ES-I3 (cell line): ENCODE data around the gene DNAAF3.

Experiments used
- H3K36me3 ChIP-seq: 2 replicates; pipeline ENCODE4 v1.6.1; 2013; ENCODE audit warnings: mild to moderate bottlenecking, low read length, control low read depth, moderate library complexity; ENCODE audit not compliant: insufficient read depth
- H3K4me1 ChIP-seq: 2 replicates; pipeline ENCODE4 v1.6.1; 2013; ENCODE audit warnings: mild to moderate bottlenecking, control low read depth, low read length; ENCODE audit not compliant: insufficient read depth
- H3K9ac ChIP-seq: 2 replicates; pipeline ENCODE4 v1.6.1; 2013; ENCODE audit warnings: low read depth, mild to moderate bottlenecking, low read length, moderate library complexity
- H3K9me3 ChIP-seq: 2 replicates; pipeline ENCODE4 v1.6.1; 2013; ENCODE audit warnings: mild to moderate bottlenecking, low read length, moderate library complexity; ENCODE audit not compliant: control insufficient read depth, insufficient read depth

Gene DNAAF3

GRCh38 chr19:55109527-55110291 lies 56.7 kb downstream of the DNAAF3 start:
- peaks cover 11% of the 10 kb centered on the region for H3K4me1 ChIP-seq
- no peaks in the 10 kb centered on the region for H3K9me3 ChIP-seq
- H3K9ac ChIP-seq, result no peak overlapping the region
- H3K36me3 ChIP-seq, result no peaks in the 10 kb centered on the region
